SK-N-SH (cell line): ENCODE data around the gene TRDMT1. TPM values are rescaled to one million over a fixed set of nuclear protein-coding genes. Genes with fewer than 3 reads are reported as not detected.

Experiments used
- CTCF ChIA-PET: fragments of 300-600, 350-600 bp; formaldehyde crosslinking; extraction: SDS; loops from one replicate; lab custom pipeline; 2021; lab: Yijun Ruan, JAX
- POLR2A ChIA-PET: fragments of 350-600 bp; sonication (Branson Sonifier 250); formaldehyde crosslinking; extraction: SDS; loops from one replicate; lab custom pipeline; 2020; ENCODE audit warnings: antibody characterized with exemption, inconsistent platforms; lab: Yijun Ruan, JAX
- DNase-seq: peaks from one replicate; pipeline ENCODE4 v3.0.0; 2012
- H2AFZ ChIP-seq: fragments of 200-600 bp; sonication (generic); 2 replicates; pipeline ENCODE4 v1.8.1; 2016; ENCODE audit warnings: antibody characterized with exemption, mild to moderate bottlenecking, low read depth
- H3F3A ChIP-seq: fragments of 200-600 bp; sonication (generic); replicated peaks from 2 replicates; pipeline ENCODE3; 2016; ENCODE audit warnings: antibody characterized with exemption, mild to moderate bottlenecking; ENCODE audit not compliant: insufficient read depth
- H3K27ac ChIP-seq, 2 experiments: fragments of 200-500 bp in 1 of 2; fragments of 200-600 bp in 1 of 2; sonication (Bioruptor generic) in 1 of 2; sonication (generic), shearing (Covaris generic) in 1 of 2; 2 replicates each; pipeline versions ENCODE4 v1.5.1 to v1.6.1; 2014 to 2016; ENCODE audit warnings: low read depth in 2 of 2, inconsistent platforms in 1 of 2, low read length in 1 of 2, mild to moderate bottlenecking in 1 of 2, mixed read lengths in 1 of 2
- H3K27me3 ChIP-seq: fragments of 200-600 bp; sonication (generic), shearing (Covaris generic); 2 replicates; pipeline ENCODE4 v1.6.1; 2016; ENCODE audit warnings: mixed run types; ENCODE audit not compliant: insufficient read depth
- H3K36me3 ChIP-seq, 2 experiments: fragments of 200-500 bp in 1 of 2; fragments of 200-600 bp in 1 of 2; sonication (Bioruptor generic) in 1 of 2; sonication (generic) in 1 of 2; replicated peaks in 1 of 2; 2 replicates each; pipeline versions ENCODE3 to v1.5.1; 2014 to 2016; ENCODE audit warnings: low read length in 1 of 2, mild to moderate bottlenecking in 1 of 2; ENCODE audit not compliant: insufficient read depth in 2 of 2, control insufficient read depth in 1 of 2
- H3K4me1 ChIP-seq, 2 experiments: fragments of 200-500 bp in 1 of 2; fragments of 200-600 bp in 1 of 2; sonication (Bioruptor generic) in 1 of 2; sonication (generic), shearing (Covaris generic) in 1 of 2; 2 replicates each; pipeline versions ENCODE4 v1.5.1 to v1.6.1; 2014 to 2016; ENCODE audit warnings: low read depth in 1 of 2, low read length in 1 of 2, mixed run types in 1 of 2; ENCODE audit not compliant: insufficient read depth in 2 of 2, control insufficient read depth in 1 of 2
- H3K4me2 ChIP-seq: fragments of 200-600 bp; sonication (generic), shearing (Covaris generic); 2 replicates; pipeline ENCODE4 v1.6.1; 2017; ENCODE audit warnings: mixed run types
- H3K4me3 ChIP-seq, 2 experiments: fragments of 200-500 bp in 1 of 2; fragments of 200-600 bp in 1 of 2; sonication (Bioruptor generic) in 1 of 2; sonication (generic), shearing (Covaris generic) in 1 of 2; 2 replicates each; pipeline versions ENCODE4 v1.5.1 to v1.8.1; 2014 to 2016; ENCODE audit warnings: low read depth in 2 of 2, inconsistent platforms in 1 of 2, low read length in 1 of 2, mild to moderate bottlenecking in 1 of 2, mixed read lengths in 1 of 2, moderate library complexity in 1 of 2
- H3K79me2 ChIP-seq: fragments of 200-600 bp; sonication (generic); 2 replicates; pipeline ENCODE4 v1.8.1; 2017; ENCODE audit warnings: mild to moderate bottlenecking; ENCODE audit not compliant: insufficient read depth
- H3K9ac ChIP-seq: fragments of 200-600 bp; sonication (generic); 2 replicates; pipeline ENCODE4 v1.6.1; 2017; ENCODE audit warnings: mixed run types
- H3K9me2 ChIP-seq: fragments of 200-600 bp; sonication (generic); 2 replicates; pipeline ENCODE4 v1.6.1; 2017; ENCODE audit warnings: mixed run types
- H3K9me3 ChIP-seq: fragments of 200-600 bp; sonication (generic); 2 replicates; pipeline ENCODE4 v1.6.1; 2017; ENCODE audit warnings: mixed run types, mild to moderate bottlenecking, moderate library complexity
- H4K20me1 ChIP-seq: fragments of 200-600 bp; sonication (generic); 2 replicates; pipeline ENCODE4 v1.6.1; 2017; ENCODE audit warnings: mild to moderate bottlenecking, mixed run types; ENCODE audit not compliant: insufficient read depth
- CHD2 ChIP-seq: fragments of 150-350 bp; IDR thresholded peaks from 2 replicates; pipeline ENCODE4 v1.6.1; 2018; ENCODE audit warnings: low read length; ENCODE audit not compliant: partially characterized antibody
- ELF1 ChIP-seq: IDR thresholded peaks from 2 replicates; pipeline ENCODE4 v1.4.0; 2012
- EZH2phosphoT487 ChIP-seq: fragments of 200-600 bp; sonication (generic); IDR thresholded peaks from 2 replicates; pipeline ENCODE4 v1.6.1; 2017; ENCODE audit warnings: low read depth, mixed run types, mild to moderate bottlenecking, antibody characterized with exemption, moderate library complexity, borderline replicate concordance
- FOSL2 ChIP-seq: IDR thresholded peaks from 2 replicates; pipeline ENCODE4 v1.4.0; 2012; ENCODE audit warnings: low read depth, mild to moderate bottlenecking, moderate library complexity, borderline replicate concordance
- FOXM1 ChIP-seq: IDR thresholded peaks from 2 replicates; pipeline ENCODE4 v1.4.0; 2012; ENCODE audit warnings: low read depth, mild to moderate bottlenecking
- JUND ChIP-seq: IDR thresholded peaks from 2 replicates; pipeline ENCODE4 v1.4.0; 2012
- MEF2A ChIP-seq: IDR thresholded peaks from 2 replicates; pipeline ENCODE4 v1.4.0; 2012; ENCODE audit warnings: low read depth, borderline replicate concordance
- MXI1 ChIP-seq: IDR thresholded peaks from 2 replicates; pipeline ENCODE4 v1.6.1; 2012; ENCODE audit warnings: mild to moderate bottlenecking, low read depth, low read length, improper control_type of control experiment
- NFIC ChIP-seq: IDR thresholded peaks from 2 replicates; pipeline ENCODE4 v1.4.0; 2012; ENCODE audit warnings: borderline replicate concordance
- POLR2AphosphoS5 ChIP-seq: IDR thresholded peaks from 2 replicates; pipeline ENCODE4 v1.6.1; 2012; ENCODE audit warnings: low read depth, low read length
- RAD21 ChIP-seq: IDR thresholded peaks from 2 replicates; pipeline ENCODE4 v1.6.1; 2012; ENCODE audit warnings: mild to moderate bottlenecking, low read length
- RFX5 ChIP-seq: IDR thresholded peaks from 2 replicates; pipeline ENCODE4 v1.6.1; 2012; ENCODE audit warnings: mild to moderate bottlenecking, improper control_type of control experiment, low read length
- RXRA ChIP-seq: IDR thresholded peaks from 2 replicates; pipeline ENCODE4 v1.4.0; 2012; ENCODE audit warnings: low read depth, mild to moderate bottlenecking, borderline replicate concordance
- SIN3A ChIP-seq: IDR thresholded peaks from 2 replicates; pipeline ENCODE4 v1.6.1; 2012; ENCODE audit warnings: low read depth, mild to moderate bottlenecking, low read length, moderate library complexity, borderline replicate concordance
- SMC3 ChIP-seq: IDR thresholded peaks from 2 replicates; pipeline ENCODE4 v1.6.1; 2012; ENCODE audit warnings: low read depth, low read length, improper control_type of control experiment
- TCF12 ChIP-seq: IDR thresholded peaks from 2 replicates; pipeline ENCODE4 v1.4.0; 2012
- WGBS: methylation state at CpG from one replicate; pipeline ENCODE4 v1.1.6; 2017; ENCODE audit warnings: low lambda C conversion rate; 5-methylcytosine and 5-hydroxymethylcytosine counted together
- polyA plus RNA-seq, 3 experiments: library from polyadenylated mRNA; depleted of rRNA; stranded (reverse); fragments of >200 nt; gene quantifications; 2 replicates each; pipeline ENCODE4 v1.2.3, GENCODE V29; 2012
- TF ChIP-seq, protein P1 (sequence below): IDR thresholded peaks from 2 replicates; pipeline ENCODE4 v1.4.0; 2012; ENCODE audit warnings: low read depth, borderline replicate concordance
- TF ChIP-seq, protein P2 (sequence below): IDR thresholded peaks from 2 replicates; pipeline ENCODE4 v1.4.0; 2012; ENCODE audit warnings: low read depth
- TF ChIP-seq, protein P3 (sequence below): IDR thresholded peaks from 2 replicates; pipeline ENCODE4; 2012

The TRDMT1 gene
- polyA plus RNA-seq, 1 of the 3 experiments (the other 2 are of a cell fraction) = 3.1 TPM

DNA sequence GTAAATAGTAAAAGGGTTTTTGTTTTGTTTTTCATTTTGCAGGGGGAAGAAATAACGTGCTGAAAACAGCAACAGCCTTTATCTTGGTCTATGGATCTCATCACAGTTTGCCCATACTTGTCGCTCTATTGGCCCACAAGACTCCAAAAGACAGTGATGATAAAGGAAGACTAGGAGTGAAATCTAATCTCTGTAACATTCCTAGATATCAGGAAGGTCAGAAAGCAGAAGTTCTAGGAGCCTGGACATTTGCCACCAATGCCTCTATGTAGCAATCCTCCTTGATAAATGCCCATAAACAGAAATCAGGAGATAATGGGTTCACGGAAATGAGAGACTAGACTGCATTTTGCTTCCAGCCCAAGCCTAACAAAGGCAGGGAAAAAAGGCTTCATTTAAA is 80.8 kb downstream of the TRDMT1 start:
- Histone ChIP-seq H3K9ac (no peak overlapping the region), H4K20me1 (no peaks in the 10 kb centered on the region), H2AFZ (no peak overlapping the region), H3K27me3 (no peaks in the 10 kb centered on the region), H3K36me3 (no peaks in the 10 kb centered on the region), H3K4me1 (peaks cover 0 to 13% of the 10 kb centered on the region in 2 experiments; a peak in 2 of 4 replicates), H3K9me2 (no peaks in the 10 kb centered on the region), H3K79me2 (no peaks in the 10 kb centered on the region), H3K9me3 (no peaks in the 10 kb centered on the region), H3K27ac (no peak overlapping the region), H3K4me2 (no peak overlapping the region), H3F3A (peaks cover 29% of the 10 kb centered on the region), H3K4me3 (no peak overlapping the region)
- 71% methylated on average over 3 of the region's 3 CpGs for WGBS
- DNase-seq = no peak
- CTCF ChIA-PET = no interaction called here
- TF ChIP-seq POLR2AphosphoS5 (no peak), CHD2 (no peak), RAD21 (no peak), MXI1 (no peak), SMC3 (no peak), FOXM1 (no peak), EZH2phosphoT487 (no peak), JUND (no peak), MEF2A (no peak), NFIC (no peak)
- TF ChIP-seq, protein P1, sequence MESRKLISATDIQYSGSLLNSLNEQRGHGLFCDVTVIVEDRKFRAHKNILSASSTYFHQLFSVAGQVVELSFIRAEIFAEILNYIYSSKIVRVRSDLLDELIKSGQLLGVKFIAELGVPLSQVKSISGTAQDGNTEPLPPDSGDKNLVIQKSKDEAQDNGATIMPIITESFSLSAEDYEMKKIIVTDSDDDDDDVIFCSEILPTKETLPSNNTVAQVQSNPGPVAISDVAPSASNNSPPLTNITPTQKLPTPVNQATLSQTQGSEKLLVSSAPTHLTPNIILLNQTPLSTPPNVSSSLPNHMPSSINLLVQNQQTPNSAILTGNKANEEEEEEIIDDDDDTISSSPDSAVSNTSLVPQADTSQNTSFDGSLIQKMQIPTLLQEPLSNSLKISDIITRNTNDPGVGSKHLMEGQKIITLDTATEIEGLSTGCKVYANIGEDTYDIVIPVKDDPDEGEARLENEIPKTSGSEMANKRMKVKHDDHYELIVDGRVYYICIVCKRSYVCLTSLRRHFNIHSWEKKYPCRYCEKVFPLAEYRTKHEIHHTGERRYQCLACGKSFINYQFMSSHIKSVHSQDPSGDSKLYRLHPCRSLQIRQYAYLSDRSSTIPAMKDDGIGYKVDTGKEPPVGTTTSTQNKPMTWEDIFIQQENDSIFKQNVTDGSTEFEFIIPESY = no peak
- TF ChIP-seq, protein P2, sequence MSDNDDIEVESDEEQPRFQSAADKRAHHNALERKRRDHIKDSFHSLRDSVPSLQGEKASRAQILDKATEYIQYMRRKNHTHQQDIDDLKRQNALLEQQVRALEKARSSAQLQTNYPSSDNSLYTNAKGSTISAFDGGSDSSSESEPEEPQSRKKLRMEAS = no peak
- TF ChIP-seq, protein P3, sequence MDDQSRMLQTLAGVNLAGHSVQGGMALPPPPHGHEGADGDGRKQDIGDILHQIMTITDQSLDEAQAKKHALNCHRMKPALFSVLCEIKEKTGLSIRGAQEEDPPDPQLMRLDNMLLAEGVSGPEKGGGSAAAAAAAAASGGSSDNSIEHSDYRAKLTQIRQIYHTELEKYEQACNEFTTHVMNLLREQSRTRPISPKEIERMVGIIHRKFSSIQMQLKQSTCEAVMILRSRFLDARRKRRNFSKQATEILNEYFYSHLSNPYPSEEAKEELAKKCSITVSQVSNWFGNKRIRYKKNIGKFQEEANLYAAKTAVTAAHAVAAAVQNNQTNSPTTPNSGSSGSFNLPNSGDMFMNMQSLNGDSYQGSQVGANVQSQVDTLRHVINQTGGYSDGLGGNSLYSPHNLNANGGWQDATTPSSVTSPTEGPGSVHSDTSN = no peak
- POLR2A ChIA-PET = no interaction called here

DNA sequence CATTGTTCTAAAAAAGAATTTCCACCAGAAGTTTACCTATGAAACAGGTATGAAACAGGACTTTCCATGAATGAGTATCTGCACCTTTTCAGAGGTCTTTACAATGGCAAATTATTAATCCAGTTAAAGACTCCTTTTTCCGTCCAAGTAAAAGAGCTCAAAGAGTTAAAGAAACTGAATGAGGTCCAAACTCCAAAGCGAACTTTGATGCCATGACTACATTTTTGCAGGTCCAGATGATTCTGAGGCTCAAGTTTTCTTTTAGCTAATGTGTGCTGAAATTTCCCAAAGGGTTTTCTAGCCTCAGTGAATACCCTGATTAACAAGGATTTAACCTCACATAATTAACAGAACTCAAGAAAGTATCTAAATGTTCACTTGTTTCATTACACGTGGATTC is 81.6 kb downstream of the TRDMT1 start:
- DNase-seq = no peak
- H3K4me1 ChIP-seq = peaks cover 0 to 15% of the 10 kb centered on the region in 2 experiments; a peak in 3 of 4 replicates
- no peaks in the 10 kb centered on the region for H3K36me3 ChIP-seq
- H3K9ac ChIP-seq = no peak overlapping the region
- no peaks in the 10 kb centered on the region for H3K9me3 ChIP-seq
- H4K20me1 ChIP-seq = no peaks in the 10 kb centered on the region
- no peak overlapping the region for H3K4me2 ChIP-seq
- no peaks in the 10 kb centered on the region for H3K79me2 ChIP-seq
- no peak overlapping the region for H3K4me3 ChIP-seq
- H2AFZ ChIP-seq = no peak overlapping the region
- H3F3A ChIP-seq = peaks cover 33% of the 10 kb centered on the region
- H3K27me3 ChIP-seq = no peaks in the 10 kb centered on the region
- 88% methylated on average over 3 of the region's 3 CpGs for WGBS
- H3K27ac ChIP-seq = no peak overlapping the region
- POLR2A ChIA-PET = no interaction called here
- no peak for TF ChIP-seq FOSL2
- TF ChIP-seq EZH2phosphoT487 = no peak
- TF ChIP-seq POLR2AphosphoS5 = no peak
- no peak for TF ChIP-seq CHD2
- no peak for TF ChIP-seq RFX5
- no peak for TF ChIP-seq SIN3A
- no peak for TF ChIP-seq NFIC
- no peak for TF ChIP-seq TCF12
- TF ChIP-seq RXRA = no peak
- no peak for TF ChIP-seq ELF1
- TF ChIP-seq JUND = no peak
- no peaks in the 10 kb centered on the region for H3K9me2 ChIP-seq
- CTCF ChIA-PET = no interaction called here
